ENCODE results near the gene BHLHE23. TPM values are rescaled to one million over a fixed set of nuclear protein-coding genes. Genes with fewer than 3 reads are reported as not detected.
A peak's percentile ranks its signal among the peaks of the same experiment; 100 is the strongest.

BHLHE23 gene
- total RNA-seq, 1 donor from 2014 or later, result 2.6 TPM

DNA sequence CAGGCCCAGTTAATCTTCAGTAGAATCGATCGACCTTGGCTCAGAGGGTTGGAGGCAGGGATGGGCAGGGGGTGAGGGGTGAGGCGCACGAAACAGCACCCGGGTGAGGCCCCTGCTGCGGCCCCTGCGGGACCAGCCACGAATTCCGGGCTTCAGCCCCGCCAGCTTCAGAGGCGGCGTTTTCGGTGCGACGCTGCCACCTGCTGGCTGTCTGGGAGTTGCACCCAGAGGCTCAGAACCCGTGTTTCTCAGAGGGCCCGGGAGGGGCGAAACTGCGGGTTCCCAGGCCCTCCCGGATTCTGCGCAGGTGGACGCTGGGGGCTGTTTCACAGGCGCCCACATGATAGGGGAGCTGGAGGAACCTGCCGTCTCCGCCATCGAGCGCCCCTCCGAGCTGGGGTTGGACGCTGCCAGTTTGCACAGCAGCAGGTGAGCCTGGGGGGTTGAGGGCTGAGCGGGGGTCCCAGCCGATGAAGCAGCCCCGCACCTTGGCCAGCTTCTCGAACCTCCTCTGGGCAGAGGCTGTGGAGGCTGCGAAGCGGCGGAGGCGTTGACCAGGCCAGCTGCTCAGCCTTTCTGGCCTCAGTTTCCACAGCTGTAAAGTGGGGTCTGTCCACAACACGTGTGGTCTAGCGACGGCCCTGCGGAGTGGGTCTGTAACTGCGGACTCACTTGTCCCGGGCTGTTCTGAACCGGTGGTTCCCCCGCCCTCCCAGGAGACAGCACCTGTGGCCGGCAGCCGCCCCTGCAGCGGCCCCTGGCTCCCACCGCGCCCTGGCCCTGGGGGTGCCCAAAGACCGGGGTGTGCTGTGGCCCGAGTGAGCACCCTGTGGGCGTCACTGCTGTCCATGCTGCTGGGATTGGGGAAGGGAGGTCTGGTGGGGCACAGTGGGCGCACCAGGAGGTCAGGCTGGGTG, 2.5 kb upstream of the BHLHE23 start:
- DNase-seq (ENCODE audit: low spot score), result peak; percentile 57

DNA sequence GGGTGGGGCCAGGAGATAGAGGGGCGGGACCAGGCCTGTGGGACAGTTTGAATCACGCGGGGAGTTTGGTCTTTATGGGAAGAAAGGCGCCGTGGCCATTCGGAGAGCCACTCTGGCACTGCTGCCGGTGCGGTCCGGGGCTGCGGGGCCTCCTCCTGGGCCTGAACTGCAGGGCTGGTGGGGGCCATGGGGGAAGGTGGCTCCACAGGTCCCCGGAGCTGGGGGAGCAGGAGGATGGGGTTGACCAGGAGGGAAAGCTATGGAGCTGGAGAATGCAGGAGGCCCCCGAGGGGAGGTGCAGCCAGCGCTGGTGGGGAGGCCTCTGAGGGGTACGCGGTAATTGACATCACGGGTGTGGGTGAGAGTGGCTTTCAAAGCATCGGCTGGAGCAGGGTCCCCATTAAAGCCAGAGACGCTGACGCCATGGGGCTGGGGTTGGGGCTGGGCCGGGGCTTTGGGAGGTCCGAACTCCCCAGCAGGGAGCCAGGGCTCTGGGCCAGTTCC, 1.8 kb upstream of the BHLHE23 start:
- no peak for DNase-seq (ENCODE audit: low spot score)

DNA sequence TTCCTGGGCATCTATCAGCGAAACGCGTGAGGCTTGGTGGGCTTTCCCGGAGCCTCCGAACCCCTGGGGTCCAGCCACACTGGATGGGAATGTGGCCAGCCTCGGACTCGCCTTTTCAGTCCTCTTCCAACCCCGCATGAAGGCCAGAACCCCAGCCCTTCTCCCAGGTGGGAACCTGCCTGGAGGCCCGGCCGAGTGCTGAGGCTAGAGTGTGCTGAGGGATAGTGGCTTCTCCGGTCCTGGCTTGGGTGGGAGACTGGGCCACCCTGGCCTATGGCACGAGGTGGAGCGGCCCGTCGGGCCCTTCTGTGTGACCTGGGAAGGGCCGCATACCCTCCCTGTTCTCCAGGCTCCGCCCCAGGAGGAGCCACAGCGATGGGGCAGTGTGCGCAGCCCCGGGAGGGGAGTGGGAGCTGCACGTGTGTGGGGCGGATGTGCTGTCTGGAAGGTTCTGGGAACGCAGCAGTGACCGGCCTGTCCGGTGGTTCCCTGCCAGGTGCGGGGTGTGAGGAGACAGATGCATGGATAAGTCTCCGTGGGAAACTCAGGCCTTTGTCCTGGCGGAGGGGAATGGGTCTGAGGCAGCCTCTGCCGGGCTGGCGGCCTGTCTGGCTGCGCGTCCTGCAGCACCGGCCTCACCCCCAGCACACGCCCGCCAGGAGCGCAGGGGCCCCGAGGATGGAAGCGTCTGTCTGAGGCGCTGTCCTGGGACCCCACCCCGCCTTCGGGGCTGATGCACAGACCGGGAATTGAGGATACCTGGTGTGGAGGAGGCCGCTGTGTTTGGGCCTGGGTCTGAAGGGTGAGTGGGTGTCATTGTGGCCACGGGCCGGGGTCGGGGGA, 1.1 kb upstream of the BHLHE23 start:
- no peak for DNase-seq (ENCODE audit: low spot score)

DNA sequence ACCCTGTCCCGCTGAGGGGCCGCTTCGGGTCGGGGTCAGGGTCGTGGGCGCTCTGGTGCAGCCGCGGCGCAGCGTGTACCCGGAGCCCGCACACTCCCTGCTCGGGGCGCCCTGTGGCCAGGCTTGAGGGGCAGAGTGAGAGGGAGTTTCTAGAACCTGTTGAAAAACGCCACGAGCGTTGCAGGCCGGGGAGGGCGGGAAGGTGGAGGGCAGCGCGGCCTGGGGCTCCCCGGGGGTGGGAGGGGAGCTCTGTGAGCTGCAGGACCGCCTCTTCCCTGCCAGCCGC, 539 bp upstream of the BHLHE23 start:
- DNase-seq (ENCODE audit: low spot score), result no peak

DNA sequence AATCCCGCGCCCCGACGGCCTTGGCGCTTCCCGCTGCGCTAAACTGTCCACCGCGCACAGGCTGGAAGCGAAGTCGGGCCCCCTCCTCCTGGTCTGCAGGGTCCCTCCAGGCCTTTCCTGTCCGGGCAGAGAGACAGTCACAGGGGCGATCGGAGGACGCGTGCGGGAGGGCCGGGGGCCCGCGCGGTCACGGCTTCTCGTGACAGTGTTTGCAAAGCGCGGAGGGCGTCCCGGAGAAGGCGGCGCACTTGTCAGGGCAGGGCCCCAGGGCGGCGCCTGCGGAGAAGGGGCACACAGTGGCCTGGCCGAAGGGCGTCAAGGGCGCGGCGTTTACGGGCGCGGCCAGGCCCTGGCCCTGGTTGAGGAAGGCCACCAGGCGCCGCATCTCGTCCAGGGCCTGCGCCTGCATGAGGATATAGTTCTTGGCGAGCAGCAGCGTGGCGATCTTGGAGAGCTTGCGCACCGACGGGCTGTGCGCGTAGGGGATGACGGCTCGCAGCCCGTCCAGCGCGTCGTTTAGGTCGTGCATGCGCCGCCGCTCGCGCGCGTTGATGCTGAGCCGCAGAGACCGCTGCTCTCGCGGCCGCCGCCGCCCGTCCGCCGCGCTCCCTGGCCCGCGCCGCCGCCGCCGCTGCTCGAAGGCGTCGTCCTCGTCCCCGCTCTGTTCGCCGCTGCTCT, 763 bp downstream of the BHLHE23 start:
- DNase-seq (ENCODE audit: low spot score), result no peak

DNA sequence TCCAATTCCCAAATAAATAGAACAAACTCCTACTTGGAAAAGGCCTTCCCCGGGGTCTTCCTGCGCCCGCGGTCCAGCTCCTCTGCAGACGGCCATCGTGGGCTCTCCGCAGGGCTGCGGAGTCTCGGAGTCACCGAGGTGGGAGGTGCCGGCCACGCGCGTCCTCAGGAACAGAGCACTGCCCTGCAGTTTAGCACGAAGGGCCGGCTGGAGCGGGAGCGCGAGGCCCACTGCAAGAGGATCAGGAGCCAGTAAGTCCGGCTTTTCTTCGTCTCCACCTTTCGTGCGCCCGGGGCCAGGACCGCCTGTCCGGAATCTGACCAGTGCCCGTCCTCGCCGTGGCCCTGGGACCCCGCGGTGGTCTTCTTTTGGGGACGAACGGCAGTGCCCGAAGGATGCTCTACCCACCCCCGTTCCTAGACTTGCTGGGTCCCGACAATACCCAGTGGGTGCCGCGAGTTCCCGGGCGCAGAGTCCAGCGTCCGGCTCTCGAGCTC, 1.4 kb downstream of the BHLHE23 start:
- DNase-seq (ENCODE audit: low spot score), result no peak

DNA sequence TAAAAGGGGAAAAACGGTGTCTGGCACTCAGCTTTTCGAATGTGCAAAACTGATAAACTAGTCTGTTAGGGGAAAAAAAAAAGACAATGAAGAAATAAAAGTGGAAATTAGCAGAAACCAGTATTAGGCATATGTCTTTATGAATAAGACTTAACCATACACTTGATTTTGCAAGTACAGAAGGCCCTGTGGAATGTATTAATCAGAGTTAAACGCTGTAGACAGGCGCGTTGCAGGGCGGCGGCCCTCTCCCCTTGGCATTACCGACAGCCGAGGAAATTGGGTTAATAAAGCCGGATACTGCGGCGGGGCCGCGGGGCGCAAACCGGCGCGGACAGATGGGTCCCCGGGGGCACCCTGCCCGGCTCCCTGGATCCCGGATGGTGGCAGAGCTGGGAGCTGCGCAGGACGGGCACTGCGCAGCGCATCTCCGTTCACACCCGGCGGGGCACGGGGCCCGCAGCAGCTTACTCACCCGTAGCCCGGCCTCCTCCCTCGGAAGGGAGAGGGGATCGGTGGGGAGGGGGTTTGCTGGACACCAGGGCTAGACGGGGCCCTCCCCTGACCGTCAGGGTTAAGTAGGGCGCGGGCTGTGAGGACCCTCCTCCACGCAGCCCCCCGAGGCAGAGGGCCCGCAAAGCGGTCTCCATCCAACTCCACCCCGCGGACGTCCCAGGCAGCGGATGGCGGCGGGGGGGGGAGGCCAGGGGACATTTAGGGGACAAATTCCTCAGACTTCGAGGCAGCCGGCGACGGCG, 2.0 kb downstream of the BHLHE23 start:
- DNase-seq (ENCODE audit: low spot score), result no peak

DNA sequence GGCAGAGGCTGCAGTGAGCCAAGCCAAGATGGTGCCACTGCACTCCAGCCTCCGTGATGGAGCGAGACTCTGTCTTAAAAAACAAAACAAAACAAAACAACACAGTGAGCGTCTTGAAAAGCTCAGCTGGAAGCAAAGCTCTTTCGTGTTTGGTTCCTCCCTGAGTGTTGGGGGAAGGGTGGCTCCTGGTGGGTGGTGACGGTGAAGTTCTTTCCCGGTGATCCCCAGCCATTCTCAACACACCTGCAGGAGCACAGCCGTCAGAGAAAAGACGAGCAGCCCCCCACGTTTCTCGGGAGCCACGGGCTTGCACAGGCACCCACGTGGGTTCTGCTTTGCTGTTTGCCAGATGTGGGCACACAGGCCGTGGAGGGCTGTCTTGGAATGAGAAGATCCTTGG, 3.2 kb downstream of the BHLHE23 start:
- no peak for DNase-seq (ENCODE audit: low spot score)

DNA sequence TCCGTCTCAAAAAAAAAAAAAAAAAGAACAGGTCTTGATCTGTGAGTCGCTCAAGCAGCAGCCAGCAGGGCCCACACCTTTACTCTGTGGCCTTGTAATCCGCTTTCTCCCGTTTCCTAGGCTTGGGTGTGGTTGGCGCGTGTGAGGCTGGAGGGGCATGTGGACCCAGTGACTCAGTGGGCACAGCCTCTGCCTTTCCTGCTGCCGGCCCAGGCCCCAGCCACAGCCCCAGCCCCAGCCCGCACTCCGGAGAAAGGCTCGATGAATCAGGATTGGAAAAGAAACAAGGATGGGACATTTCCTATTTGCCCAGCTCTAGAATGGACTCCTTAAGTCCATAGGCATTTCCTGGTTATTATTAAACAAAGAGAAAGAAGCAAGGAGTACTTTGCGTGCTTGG, 4.3 kb downstream of the BHLHE23 start:
- no peak for DNase-seq (ENCODE audit: low spot score)

DNA sequence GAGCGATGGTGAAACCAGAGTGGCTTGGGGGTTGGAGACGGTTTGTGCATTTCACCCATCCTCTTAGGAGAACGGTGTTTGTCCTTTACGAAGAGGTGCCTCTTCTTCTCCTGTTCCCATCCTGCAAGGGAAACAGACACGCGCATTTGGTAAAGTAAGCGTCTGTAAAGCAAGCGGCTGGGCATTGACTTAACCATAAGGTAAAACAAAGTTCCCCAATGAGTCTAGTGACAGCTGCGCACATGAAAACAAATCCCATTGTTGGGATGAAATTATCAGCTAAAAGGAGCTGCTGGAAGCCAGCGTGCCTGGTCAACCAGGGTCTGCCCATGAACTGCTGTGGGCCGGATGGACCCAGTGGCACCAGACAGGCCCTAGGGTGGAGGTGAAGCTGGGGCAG, 5.8 kb downstream of the BHLHE23 start:
- DNase-seq (ENCODE audit: low spot score), result no peak

DNA sequence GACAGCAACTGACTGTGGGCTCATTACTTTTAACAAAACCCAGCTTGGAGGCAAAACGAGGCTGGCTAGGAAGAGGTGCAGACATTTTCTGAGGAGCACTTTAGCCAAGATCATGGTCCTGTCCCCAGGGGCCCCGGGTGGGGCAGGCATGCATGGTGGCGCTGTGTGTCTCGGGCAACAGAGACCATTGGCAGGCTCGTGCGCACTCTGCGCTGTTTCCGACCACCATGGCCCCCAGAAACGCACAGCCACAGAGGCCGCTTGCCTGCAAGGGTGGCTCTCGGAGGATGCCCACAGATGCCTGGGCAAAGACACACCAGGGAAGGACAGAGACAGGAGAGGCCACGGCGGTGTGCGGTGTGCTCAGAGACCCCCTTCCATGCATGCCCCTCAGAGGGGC, 6.7 kb downstream of the BHLHE23 start:
- no peak for DNase-seq (ENCODE audit: low spot score)

DNA sequence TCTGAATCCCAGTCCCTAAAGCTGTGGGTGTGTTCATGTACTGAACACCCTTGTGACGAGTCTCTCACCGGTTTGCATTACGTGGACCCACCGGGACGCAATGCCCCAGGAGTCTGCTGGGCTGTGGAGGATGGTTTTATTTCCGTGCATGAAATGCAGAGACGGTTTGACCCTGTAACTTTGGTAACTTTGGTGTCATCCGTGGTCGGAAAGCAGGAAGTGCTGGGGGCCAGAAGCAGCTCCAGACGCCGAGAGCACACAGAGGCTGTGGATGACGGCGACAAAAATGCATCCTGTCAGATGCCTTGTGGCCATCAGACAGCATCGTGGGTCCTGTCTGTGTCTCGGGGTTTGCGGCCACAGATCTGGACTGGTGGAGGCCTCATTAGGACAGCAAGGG, 7.2 kb downstream of the BHLHE23 start:
- no peak for DNase-seq (ENCODE audit: low spot score)

DNA sequence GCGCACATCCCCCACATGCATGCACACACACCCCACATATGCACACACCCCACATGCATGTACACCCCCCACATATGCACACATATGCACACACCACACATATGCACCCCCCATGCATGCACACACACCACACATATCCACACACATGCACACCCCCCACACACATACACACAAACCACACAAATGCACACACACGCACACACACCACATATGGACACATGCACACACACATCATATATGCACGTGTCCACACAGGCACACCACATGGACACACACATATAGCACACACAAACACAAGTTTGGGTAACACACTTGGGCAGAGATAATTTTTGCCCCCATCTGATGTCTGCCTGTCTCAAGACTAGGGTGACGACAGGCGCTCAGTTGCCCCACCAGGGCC, 8.3 kb downstream of the BHLHE23 start:
- no peak for DNase-seq (ENCODE audit: low spot score)

DNA sequence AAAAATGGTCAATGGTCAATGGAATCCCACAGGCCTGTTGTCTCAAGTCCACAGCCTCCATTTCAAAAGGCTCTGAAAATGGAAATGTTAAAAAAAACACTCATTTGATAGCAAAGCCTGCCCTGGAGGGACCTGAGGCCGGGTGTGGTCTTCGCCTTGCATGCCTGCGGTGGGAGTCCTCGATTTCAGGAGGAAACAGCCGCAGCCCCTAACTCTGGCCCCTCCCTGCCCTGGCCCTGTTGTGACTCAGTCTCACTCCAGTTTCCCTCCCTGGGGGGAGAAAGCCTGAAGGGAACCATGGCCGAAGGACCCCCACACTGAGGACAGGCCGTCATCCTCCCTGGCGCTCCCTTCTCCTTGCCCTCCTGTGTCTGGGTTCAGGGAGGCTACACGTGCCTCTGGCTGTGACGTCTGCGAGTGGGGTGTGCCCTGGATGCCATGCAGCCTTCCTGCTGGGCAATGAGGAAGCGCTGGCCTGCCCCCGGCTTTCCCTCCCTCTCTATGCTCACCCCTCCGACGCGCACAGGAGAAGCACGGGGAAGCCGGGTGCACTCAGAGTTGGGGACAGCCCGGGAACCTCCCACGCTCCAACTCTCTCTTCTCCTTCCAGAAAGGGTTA, 9.2 kb downstream of the BHLHE23 start:
- DNase-seq (ENCODE audit: low spot score), result no peak

DNA sequence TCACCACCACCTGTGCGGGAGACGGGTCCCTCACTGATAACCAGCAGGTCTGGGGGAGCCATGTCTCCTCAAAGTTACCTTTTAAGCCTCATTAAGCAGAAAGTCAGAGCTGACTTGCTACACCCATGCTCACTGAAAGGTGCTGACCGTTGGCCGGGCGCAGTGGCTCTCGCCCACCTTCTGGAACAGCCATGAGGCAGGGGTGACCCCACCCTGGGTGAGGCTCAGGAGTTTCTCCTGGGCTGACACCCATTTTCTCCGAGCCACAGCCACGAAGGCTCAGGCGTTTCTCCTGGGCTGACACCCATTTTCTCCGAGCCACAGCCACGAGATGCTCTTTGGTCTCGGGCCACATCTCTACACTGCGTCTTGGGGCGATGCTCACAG, 10.2 kb downstream of the BHLHE23 start:
- no peak for DNase-seq (ENCODE audit: low spot score)

DNA sequence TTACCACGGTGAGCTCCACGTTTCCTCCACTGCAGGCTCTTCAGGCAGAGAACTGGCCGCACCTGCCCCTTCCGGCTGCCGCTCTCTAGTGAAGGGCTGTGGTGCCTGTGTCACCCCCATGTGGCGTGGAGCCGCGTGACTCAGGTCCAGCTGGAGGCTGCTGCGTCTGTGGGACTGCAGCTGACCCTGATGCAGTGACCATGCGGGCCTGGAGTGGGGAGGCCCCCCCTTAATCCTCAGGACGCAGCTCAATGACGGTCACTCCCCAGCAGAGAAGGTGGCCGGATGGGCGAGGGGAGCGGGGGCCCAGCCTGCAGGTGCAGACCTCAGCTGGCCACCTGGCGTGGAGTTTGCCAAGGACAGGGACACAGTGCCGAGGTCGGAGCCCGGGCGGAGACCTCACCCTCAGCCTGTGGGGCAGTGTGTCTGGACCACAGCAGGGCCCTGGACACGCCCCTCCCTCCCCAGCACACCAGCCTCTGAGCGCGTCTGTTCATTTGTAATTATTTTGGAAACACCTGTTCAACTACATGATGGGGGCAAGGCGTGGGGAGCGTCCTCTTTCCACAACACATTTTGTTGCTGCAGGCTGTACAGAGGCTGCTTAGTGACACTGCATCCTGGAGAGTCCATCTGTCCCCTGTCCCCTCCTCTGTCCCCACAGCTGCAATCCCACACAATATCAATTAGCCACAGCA, 10.7 kb downstream of the BHLHE23 start:
- DNase-seq (ENCODE audit: low spot score), result no peak

DNA sequence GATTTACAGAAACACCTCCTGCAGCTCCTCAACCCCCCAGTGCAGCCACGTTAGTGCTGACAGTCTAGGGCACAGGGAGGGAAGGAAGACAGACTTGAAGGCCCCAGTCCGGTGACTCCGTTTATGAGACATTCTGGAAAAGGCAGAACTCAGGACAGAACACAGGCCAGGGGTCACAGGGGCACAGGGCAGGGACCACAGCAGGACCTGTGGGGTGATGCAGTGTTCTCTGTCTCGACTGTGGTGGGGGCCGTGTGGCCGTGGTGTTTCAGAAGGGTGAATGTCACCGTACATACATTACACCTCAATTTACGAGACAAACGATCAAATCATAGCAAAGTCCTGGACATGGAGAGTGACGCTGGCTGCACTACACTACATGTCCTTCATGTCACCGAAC, 11.3 kb downstream of the BHLHE23 start:
- no peak for DNase-seq (ENCODE audit: low spot score)

DNA sequence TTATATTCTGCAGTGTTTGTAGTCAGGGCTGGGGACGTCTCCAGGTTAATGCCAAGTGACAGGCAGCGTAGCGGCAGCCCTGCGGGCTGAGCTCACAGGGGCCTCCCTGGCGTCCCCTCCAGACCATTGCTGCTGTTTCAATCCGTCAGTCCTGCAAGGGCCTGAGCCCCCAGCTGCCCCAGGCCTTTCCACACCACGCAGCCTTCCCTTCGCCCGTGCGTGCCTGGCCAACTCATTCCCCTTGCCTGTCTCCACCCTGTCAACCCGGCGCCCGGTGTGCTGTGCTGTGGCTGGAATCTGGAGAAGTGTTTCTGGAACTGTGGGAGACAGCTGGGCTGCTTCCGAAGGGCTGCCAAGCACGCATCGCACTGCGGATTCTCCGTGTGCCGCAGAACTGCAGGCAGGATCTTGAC, 11.9 kb downstream of the BHLHE23 start:
- DNase-seq (ENCODE audit: low spot score), result no peak

DNA sequence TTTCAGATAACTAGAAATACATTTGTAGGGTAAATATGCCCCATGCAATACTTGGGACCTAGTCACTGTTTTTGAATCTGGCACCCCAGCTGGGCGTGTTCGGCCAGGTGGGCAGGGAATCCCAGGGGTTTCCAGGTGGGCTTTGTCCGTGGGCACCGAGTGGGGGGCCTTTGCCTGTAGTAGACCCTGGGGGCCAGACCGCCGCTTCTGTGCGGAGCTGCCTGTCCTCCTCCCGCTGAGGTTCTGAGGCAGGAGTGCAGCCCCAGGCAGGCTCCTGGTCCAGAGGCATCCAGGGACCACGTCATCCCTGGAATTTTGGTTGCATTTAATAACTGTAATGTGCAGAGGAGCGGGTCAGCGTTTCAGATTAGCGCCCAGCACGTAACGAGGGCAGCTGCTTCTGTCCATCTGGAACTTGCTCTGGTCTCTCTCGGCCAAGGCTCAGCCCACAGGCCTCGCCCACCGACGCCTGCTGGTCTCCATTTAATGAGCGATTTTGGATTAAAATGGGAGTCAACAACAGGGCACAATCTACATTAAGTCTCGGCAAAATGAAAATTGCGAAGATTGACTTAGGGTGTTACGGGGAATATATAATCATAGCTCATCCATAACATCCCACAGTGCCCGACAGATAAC, 12.8 kb downstream of the BHLHE23 start:
- no peak for DNase-seq (ENCODE audit: low spot score)

DNA sequence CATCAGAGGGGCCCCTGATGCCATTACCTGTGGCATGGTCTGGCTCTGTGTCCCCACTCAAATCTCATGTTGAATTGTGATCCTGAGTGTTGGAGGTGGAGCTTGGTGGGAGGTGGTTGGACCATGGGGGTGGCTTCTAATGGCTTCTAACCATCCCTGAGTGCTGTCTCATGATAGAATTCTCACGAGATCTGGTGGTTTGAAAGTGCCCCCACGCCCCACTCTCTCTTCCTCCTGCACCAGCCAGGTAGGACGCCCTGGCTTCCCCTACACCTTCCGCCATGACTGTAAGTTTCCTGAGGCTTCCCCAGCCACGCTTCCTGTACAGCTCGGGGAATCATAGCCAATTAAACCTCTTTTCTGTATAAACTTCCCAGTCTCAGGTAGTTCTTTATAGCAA, 14.9 kb downstream of the BHLHE23 start:
- no peak for DNase-seq (ENCODE audit: low spot score)

All from umbilical cord (tissue), 2 donors.